ENCODE results near the gene CPB2. TPM values are rescaled to one million over a fixed set of nuclear protein-coding genes. Genes with fewer than 3 reads are reported as not detected.

CPB2 gene
- total and polyA plus RNA-seq, 2 of the 8 experiments (the other 6 are each of a cell fraction or from before 2014, with no cell fraction given): not detected

DNA sequence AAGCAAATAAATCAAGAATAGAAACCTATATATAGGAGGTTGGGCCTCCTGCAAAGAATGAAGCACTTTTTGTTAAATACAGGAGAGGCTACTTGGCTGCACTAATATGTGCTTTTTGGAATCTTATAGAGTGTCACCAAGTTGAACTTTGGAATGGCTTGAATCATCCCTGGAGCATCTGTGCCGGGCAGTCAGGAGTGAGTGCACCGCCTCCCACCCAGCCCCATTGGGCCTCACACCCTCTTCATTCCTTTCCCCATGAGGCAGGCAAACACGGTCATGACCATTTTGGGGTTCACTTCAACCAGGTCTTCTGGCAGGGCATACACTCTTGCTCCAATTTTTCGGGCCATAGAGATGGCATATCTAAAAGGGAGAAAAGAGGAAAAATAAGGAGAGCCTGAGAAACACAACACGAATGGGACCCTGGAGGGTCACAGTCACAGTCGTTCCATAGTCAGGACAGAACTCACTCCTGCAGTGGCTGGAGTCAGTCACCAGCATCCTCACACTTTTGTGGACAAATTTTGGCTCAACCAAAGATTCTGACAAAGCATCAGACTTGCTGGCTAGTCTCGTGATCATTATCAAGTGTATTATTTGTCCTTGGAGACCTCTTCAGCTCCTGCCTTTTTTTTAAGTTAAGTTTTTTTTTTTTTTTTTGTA, 22.7 kb upstream of the CPB2 start:
- Histone ChIP-seq H3K9ac (replicated peaks in 1 of 4; ENCODE audit: extremely low read depth in 1 of 4, low read depth in 3 of 4, low read length in 3 of 4) (no peak overlapping the region), H3K9me3 (ENCODE audit: insufficient read depth in 2 of 2, low read depth in 1 of 2, low read length in 1 of 2) (no peaks in the 10 kb centered on the region), H2BK12ac (ENCODE audit: low read depth, low read length) (no peak overlapping the region), H3K4me3 (ENCODE audit: extremely low read depth in 1 of 4, insufficient read depth in 2 of 4, low read depth in 3 of 4, low read length in 4 of 4) (no peak overlapping the region), H3K27ac (ENCODE audit: low read depth, low read length) (no peak overlapping the region), H3K14ac (ENCODE audit: insufficient read length) (no peak overlapping the region), H4K8ac (ENCODE audit: extremely low read depth, insufficient read depth, low read length) (no peak overlapping the region), H4K91ac (replicated peaks; ENCODE audit: insufficient read length, low read length) (no peak overlapping the region), H2BK120ac (replicated peaks; ENCODE audit: low read depth, low read length) (no peak overlapping the region), H3K27me3 (replicated peaks in 1 of 4; ENCODE audit: control insufficient read depth in 3 of 4, extremely low read depth in 1 of 4, insufficient read depth in 3 of 4, low read length in 3 of 4) (no peaks in the 10 kb centered on the region), H3K18ac (ENCODE audit: extremely low read depth, low read length) (no peak overlapping the region), H3K56ac (replicated peaks; ENCODE audit: insufficient read length, low read depth, low read length) (no peak overlapping the region), H3K79me1 (ENCODE audit: low read depth, low read length) (no peaks in the 10 kb centered on the region), H4K20me1 (replicated peaks in 1 of 2; ENCODE audit: control insufficient read depth in 1 of 2, insufficient read depth in 2 of 2, low read length in 2 of 2) (no peaks in the 10 kb centered on the region), H3K4ac (replicated peaks; ENCODE audit: insufficient read length, low read depth, low read length) (no peak overlapping the region), H2BK20ac (ENCODE audit: low read length) (no peak overlapping the region), H3K79me2 (ENCODE audit: control insufficient read depth in 1 of 2, insufficient read depth in 2 of 2, low read length in 2 of 2) (no peaks in the 10 kb centered on the region), H4K5ac (ENCODE audit: insufficient read length, low read depth, low read length) (no peak overlapping the region), H3K4me2 (ENCODE audit: insufficient read depth in 1 of 2, low read depth in 2 of 2, low read length in 2 of 2) (no peak overlapping the region), H2AK5ac (ENCODE audit: low read depth, low read length) (no peak overlapping the region), H3K36me3 (ENCODE audit: control insufficient read depth in 2 of 4, insufficient read depth in 4 of 4, low read length in 3 of 4) (no peaks in the 10 kb centered on the region), H2BK5ac (ENCODE audit: low read depth, low read length) (no peak overlapping the region), H2AFZ (ENCODE audit: low read length) (no peak overlapping the region), H2BK15ac (ENCODE audit: low read length) (no peak overlapping the region), H3K4me1 (replicated peaks in 1 of 4; ENCODE audit: control insufficient read depth in 3 of 4, insufficient read depth in 4 of 4, low read length in 3 of 4) (no peaks in the 10 kb centered on the region), H3K23ac (ENCODE audit: insufficient read length) (no peak overlapping the region), H3K23me2 (ENCODE audit: low read depth, low read length) (no peaks in the 10 kb centered on the region; the same call in 1 of the 2 replicates)
- ChIA-PET POLR2A (ENCODE audit: partially characterized antibody) (interaction anchor here (0.7 kb wide), 1 partner anchor 67 kb away, joined by 3 read pairs; no protein-coding TSS in a partner anchor), CTCF (ENCODE audit: partially characterized antibody) (interaction anchor here (0.6 to 3.5 kb wide), 19 partner anchors 9 to 958 kb away, joined by 3 to 22 read pairs (median 6); partner anchors contain the start of genes CPB2 and ZC3H13)
- WGBS, 2 experiments (ENCODE audit: extremely low coverage in 1 of 2, insufficient coverage in 1 of 2, insufficient read length in 1 of 2, insufficient replicate concordance in 2 of 2, low coverage in 1 of 2, low lambda C conversion rate in 2 of 2, missing lambda C conversion rate in 1 of 2): 90% methylated on average over 7 of the region's 7 CpGs; no CpG with 5 or more reads in 1 of the 2 experiments
- FAIRE-seq (no peak), DNase-seq (ENCODE audit: low read depth in 1 of 2, low spot score in 2 of 2) (no peak)
- TF ChIP-seq SP2 (IDR thresholded peaks at IDR 0.05; ENCODE audit: low read length) (no peak), SRF (IDR thresholded peaks at IDR 0.05; ENCODE audit: low read depth, low read length) (no peak), CHD1 (IDR thresholded peaks at IDR 0.05; ENCODE audit: low read depth, low read length) (no peak), BCL11A (IDR thresholded peaks at IDR 0.05; ENCODE audit: low read depth in 2 of 2, low read length in 2 of 2) (no peak), CHD2 (IDR thresholded peaks at IDR 0.05; ENCODE audit: low read length) (no peak), SIX5 (IDR thresholded peaks at IDR 0.05; ENCODE audit: low read depth, low read length) (no peak), YY1 (IDR thresholded peaks at IDR 0.05; ENCODE audit: low read depth, low read length) (no peak), RXRA (IDR thresholded peaks at IDR 0.05; ENCODE audit: insufficient read depth, low read depth, low read length) (no peak), NRF1 (IDR thresholded peaks at IDR 0.05; ENCODE audit: low read depth, low read length) (no peak), TEAD4 (IDR thresholded peaks at IDR 0.05; ENCODE audit: low read depth, low read length) (no peak), EP300 (IDR thresholded peaks at IDR 0.05; ENCODE audit: borderline replicate concordance in 1 of 2, low read depth in 2 of 2, low read length in 2 of 2) (no peak), GTF2F1 (IDR thresholded peaks at IDR 0.05; ENCODE audit: borderline replicate concordance, low read depth, low read length) (no peak)
- TF ChIP-seq, protein P1, sequence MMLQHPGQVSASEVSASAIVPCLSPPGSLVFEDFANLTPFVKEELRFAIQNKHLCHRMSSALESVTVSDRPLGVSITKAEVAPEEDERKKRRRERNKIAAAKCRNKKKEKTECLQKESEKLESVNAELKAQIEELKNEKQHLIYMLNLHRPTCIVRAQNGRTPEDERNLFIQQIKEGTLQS (IDR thresholded peaks at IDR 0.05; ENCODE audit: insufficient read depth, low read depth, low read length): no peak

Data from H1 (cell line).